Neuronal stem cell (in vitro differentiated cells): Measurements from ENCODE around the gene KCTD15.

Experiments used
- DNase-seq: peaks from one replicate; pipeline ENCODE4 v3.0.0-alpha.2; 2013; ENCODE audit warnings: low spot score
- H2AFZ ChIP-seq: one replicate; pipeline ENCODE4 v1.6.1; 2013; ENCODE audit warnings: mild to moderate bottlenecking, low read length, inconsistent platforms
- H2AK5ac ChIP-seq: 2 replicates; pipeline ENCODE4 v1.6.1; 2013; ENCODE audit warnings: low read depth, mild to moderate bottlenecking, inconsistent platforms, low read length, moderate library complexity, mixed read lengths
- H2BK120ac ChIP-seq: 2 replicates; pipeline ENCODE4 v1.6.1; 2013; ENCODE audit warnings: low read depth, mild to moderate bottlenecking, inconsistent platforms, low read length, moderate library complexity, mixed read lengths
- H2BK12ac ChIP-seq: one replicate; pipeline ENCODE4 v1.6.1; 2013; ENCODE audit warnings: low read length, inconsistent platforms
- H2BK15ac ChIP-seq: 2 replicates; pipeline ENCODE4 v1.6.1; 2013; ENCODE audit warnings: mild to moderate bottlenecking, low read length, inconsistent platforms, mixed read lengths
- H2BK5ac ChIP-seq: one replicate; pipeline ENCODE4 v1.6.1; 2013; ENCODE audit warnings: inconsistent platforms, mild to moderate bottlenecking, low read length, moderate library complexity
- H3K14ac ChIP-seq: one replicate; pipeline ENCODE4 v1.6.1; 2013; ENCODE audit warnings: low read length, inconsistent platforms
- H3K18ac ChIP-seq: 2 replicates; pipeline ENCODE4 v1.6.1; 2013; ENCODE audit warnings: low read length, inconsistent platforms
- H3K23ac ChIP-seq: 2 replicates; pipeline ENCODE4 v1.6.1; 2013; ENCODE audit warnings: low read depth, mild to moderate bottlenecking, mixed read lengths, low read length, inconsistent platforms; ENCODE audit not compliant: poor library complexity
- H3K27ac ChIP-seq: replicated peaks from 3 replicates; pipeline ENCODE4 v1.5.1; 2013; ENCODE audit warnings: low read length, inconsistent platforms
- H3K27me3 ChIP-seq, 3 experiments: 2 replicates each; pipeline ENCODE4 v1.6.1; 2013; ENCODE audit warnings: low read length in 3 of 3, mild to moderate bottlenecking in 2 of 3, inconsistent platforms in 1 of 3, low read depth in 1 of 3, mixed read lengths in 1 of 3, moderate library complexity in 1 of 3; ENCODE audit not compliant: control insufficient read depth in 3 of 3, insufficient read depth in 3 of 3
- H3K36me3 ChIP-seq, 2 donors: replicated peaks in 1 of 2; 2 replicates each; pipeline ENCODE4 v1.6.1; 2013; ENCODE audit warnings: low read length in 2 of 2; ENCODE audit not compliant: control insufficient read depth in 2 of 2, insufficient read depth in 2 of 2
- H3K4ac ChIP-seq: 2 replicates; pipeline ENCODE4 v1.6.1; 2013; ENCODE audit warnings: inconsistent platforms, mild to moderate bottlenecking, low read length, moderate library complexity
- H3K4me1 ChIP-seq, 2 donors: 1 replicate in 1 of 2; 2 replicates in 1 of 2; pipeline ENCODE4 v1.6.1; 2013; ENCODE audit warnings: low read length in 2 of 2, low read depth in 1 of 2; ENCODE audit not compliant: control insufficient read depth in 2 of 2, insufficient read depth in 1 of 2
- H3K4me2 ChIP-seq: one replicate; pipeline ENCODE4 v1.6.1; 2013; ENCODE audit warnings: mild to moderate bottlenecking, low read length, inconsistent platforms; ENCODE audit not compliant: insufficient read depth, poor library complexity, severe bottlenecking
- H3K4me3 ChIP-seq, 2 donors: 2 replicates each; pipeline ENCODE4 v1.5.1; 2013; ENCODE audit warnings: low read length in 2 of 2, mild to moderate bottlenecking in 2 of 2, inconsistent platforms in 1 of 2, moderate library complexity in 1 of 2
- H3K79me1 ChIP-seq: one replicate; pipeline ENCODE4 v1.6.1; 2013; ENCODE audit warnings: low read depth, mild to moderate bottlenecking, inconsistent platforms, low read length, moderate library complexity
- H3K9ac ChIP-seq: one replicate; pipeline ENCODE4 v1.6.1; 2013; ENCODE audit warnings: mild to moderate bottlenecking, low read depth, low read length, inconsistent platforms; ENCODE audit not compliant: poor library complexity
- H3K9me3 ChIP-seq, 2 donors: replicated peaks in 1 of 2; 2 replicates each; pipeline versions ENCODE3 to v1.6.1; 2013; ENCODE audit warnings: low read length in 2 of 2, mild to moderate bottlenecking in 2 of 2, inconsistent platforms in 1 of 2, low read depth in 1 of 2, mixed read lengths in 1 of 2, moderate library complexity in 1 of 2; ENCODE audit not compliant: control insufficient read depth in 2 of 2, insufficient read depth in 1 of 2
- H4K8ac ChIP-seq: one replicate; pipeline ENCODE4 v1.6.1; 2013; ENCODE audit warnings: low read depth, mild to moderate bottlenecking, inconsistent platforms, low read length, moderate library complexity
- H4K91ac ChIP-seq: one replicate; pipeline ENCODE4 v1.6.1; 2013; ENCODE audit warnings: low read length, low read depth, mild to moderate bottlenecking, inconsistent platforms; ENCODE audit not compliant: poor library complexity
- WGBS, 2 donors: extraction: QIAGEN DNeasy Blood & Tissue Kit; methylation state at CpG; one replicate each; pipeline ENCODE4 v1.1.7; 2013; ENCODE audit warnings: missing lambda C conversion rate in 2 of 2, mixed read lengths in 1 of 2; ENCODE audit not compliant: insufficient read length in 2 of 2, insufficient replicate concordance in 1 of 2; ENCODE audit errors: extremely low coverage in 2 of 2; 5-methylcytosine and 5-hydroxymethylcytosine counted together

KCTD15 gene

GRCh38 chr19:33781996-33782395 lies 14.7 kb upstream of the KCTD15 start:
- H2BK15ac ChIP-seq = no peak overlapping the region
- no peak overlapping the region for H2BK5ac ChIP-seq
- no peak overlapping the region for H2BK120ac ChIP-seq
- H4K91ac ChIP-seq = no peak overlapping the region
- H3K9me3 ChIP-seq = peaks cover 0 to 4% of the 10 kb centered on the region in 2 donors
- no CpG with 5 or more reads among the region's 5 CpGs for WGBS, 2 donors
- H3K23ac ChIP-seq = no peak overlapping the region
- H4K8ac ChIP-seq = no peak overlapping the region
- H3K79me1 ChIP-seq = no peaks in the 10 kb centered on the region
- H3K4me2 ChIP-seq = no peak overlapping the region
- no peak overlapping the region for H2BK12ac ChIP-seq
- no peaks in the 10 kb centered on the region for H3K36me3 ChIP-seq
- H3K27me3 ChIP-seq = peaks cover 2 to 40% (median 18%) of the 10 kb centered on the region in 3 experiments
- H3K4me1 ChIP-seq = peaks cover 5 to 9% of the 10 kb centered on the region in 2 donors
- DNase-seq = no peak
- no peak overlapping the region for H3K4me3 ChIP-seq
- no peak overlapping the region for H3K18ac ChIP-seq
- H3K14ac ChIP-seq = no peak overlapping the region
- H3K4ac ChIP-seq = no peak overlapping the region
- H2AFZ ChIP-seq = no peak overlapping the region
- H3K9ac ChIP-seq = no peak overlapping the region
- H3K27ac ChIP-seq = no peak overlapping the region
- H2AK5ac ChIP-seq = no peak overlapping the region

DNA sequence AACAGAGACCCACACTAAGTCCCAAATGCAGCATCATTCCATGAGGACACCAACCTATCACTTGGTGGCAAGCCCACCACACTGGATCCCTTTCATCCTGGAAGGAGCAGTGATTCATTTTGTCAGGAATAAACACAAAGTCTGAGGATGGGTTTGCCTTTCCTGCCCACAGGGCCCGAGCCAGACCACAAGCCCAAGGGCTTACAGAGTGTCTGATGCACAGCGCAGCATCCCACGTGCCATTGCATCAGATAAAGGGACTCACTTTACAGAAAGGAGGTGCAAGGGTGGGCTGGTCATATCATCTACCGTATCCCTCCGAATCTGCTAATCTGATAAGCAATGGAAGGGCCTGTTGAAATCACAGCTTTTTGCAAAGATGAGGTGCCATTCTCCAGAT lies 12.2 kb upstream of the KCTD15 start:
- H3K14ac ChIP-seq = no peak overlapping the region
- no peak overlapping the region for H3K4me3 ChIP-seq
- H3K9ac ChIP-seq = no peak overlapping the region

DNA sequence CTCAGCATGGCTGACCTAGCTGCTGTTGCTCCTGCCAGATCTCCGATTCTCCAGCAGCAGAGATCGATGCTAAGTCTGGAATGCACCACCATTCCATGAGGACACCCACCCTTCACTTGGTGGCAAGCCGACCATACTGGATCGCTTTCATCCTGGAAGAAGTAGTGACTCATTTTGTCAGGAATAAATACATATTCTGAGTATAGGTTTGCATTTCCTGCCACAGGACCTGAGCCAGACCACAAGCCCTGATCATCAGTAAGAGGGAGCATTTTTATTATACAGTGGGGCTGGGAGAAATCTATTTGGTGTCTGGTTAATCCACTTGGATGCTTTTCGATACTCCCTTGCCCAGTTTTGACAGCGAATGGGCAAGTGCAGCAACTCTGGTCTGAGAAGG lies 10.9 kb upstream of the KCTD15 start:
- peaks cover 0 to 3% of the 10 kb centered on the region in 2 donors for H3K4me1 ChIP-seq
- no peak overlapping the region for H2BK5ac ChIP-seq
- WGBS, 2 donors = no CpG with 5 or more reads among the region's 6 CpGs
- no peak overlapping the region for H2BK12ac ChIP-seq
- no peak overlapping the region for H2AK5ac ChIP-seq
- no peaks in the 10 kb centered on the region for H3K9me3 ChIP-seq
- DNase-seq = no peak
- no peak overlapping the region for H2BK120ac ChIP-seq
- peaks cover 0 to 36% (median 0%) of the 10 kb centered on the region in 3 experiments for H3K27me3 ChIP-seq
- H2BK15ac ChIP-seq = no peak overlapping the region
- no peak overlapping the region for H3K23ac ChIP-seq
- H3K14ac ChIP-seq = no peak overlapping the region
- H4K8ac ChIP-seq = no peak overlapping the region
- H2AFZ ChIP-seq = no peak overlapping the region
- no peak overlapping the region for H3K4me3 ChIP-seq
- H3K4ac ChIP-seq = no peak overlapping the region
- no peaks in the 10 kb centered on the region for H3K79me1 ChIP-seq
- no peak overlapping the region for H3K4me2 ChIP-seq
- no peak overlapping the region for H3K9ac ChIP-seq
- no peak overlapping the region for H3K27ac ChIP-seq
- H3K18ac ChIP-seq = no peak overlapping the region
- no peaks in the 10 kb centered on the region for H3K36me3 ChIP-seq
- no peak overlapping the region for H4K91ac ChIP-seq

More for the DNA sequence above, 12.2 kb upstream of the KCTD15 start:
- Histone ChIP-seq H3K9me3 (no peaks in the 10 kb centered on the region), H4K91ac (no peak overlapping the region), H3K79me1 (no peaks in the 10 kb centered on the region), H2BK120ac (no peak overlapping the region), H2BK12ac (no peak overlapping the region), H3K18ac (no peak overlapping the region), H3K4me2 (no peak overlapping the region), H4K8ac (no peak overlapping the region), H3K4ac (no peak overlapping the region), H2BK5ac (no peak overlapping the region), H2AFZ (no peak overlapping the region), H2AK5ac (no peak overlapping the region), H3K4me1 (peaks cover 0 to 3% of the 10 kb centered on the region in 2 donors), H2BK15ac (no peak overlapping the region), H3K23ac (no peak overlapping the region), H3K27me3 (peaks cover 0 to 39% (median 5%) of the 10 kb centered on the region in 3 experiments), H3K27ac (no peak overlapping the region), H3K36me3 (no peaks in the 10 kb centered on the region)
- no peak for DNase-seq
- no CpG with 5 or more reads among the region's 5 CpGs for WGBS, 2 donors

- Histone ChIP-seq H2BK5ac (no peak overlapping the region), H3K4ac (no peak overlapping the region), H3K9me3 (no peaks in the 10 kb centered on the region), H2AFZ (no peak overlapping the region), H4K8ac (no peak overlapping the region), H3K23ac (no peak overlapping the region), H3K27ac (no peak overlapping the region), H2BK12ac (no peak overlapping the region), H3K27me3 (peaks cover 0 to 29% (median 0%) of the 10 kb centered on the region in 3 experiments), H3K36me3 (no peaks in the 10 kb centered on the region), H3K4me3 (no peak overlapping the region), H3K79me1 (no peaks in the 10 kb centered on the region), H3K4me1 (peaks cover 0 to 3% of the 10 kb centered on the region in 2 donors), H2BK15ac (no peak overlapping the region), H3K9ac (no peak overlapping the region), H3K14ac (no peak overlapping the region), H2AK5ac (no peak overlapping the region), H2BK120ac (no peak overlapping the region), H3K4me2 (no peak overlapping the region), H3K18ac (no peak overlapping the region), H4K91ac (no peak overlapping the region)
- WGBS, 2 donors = no CpG with 5 or more reads among the region's 4 CpGs
- no peak for DNase-seq
Observed at GRCh38 chr19:33788676-33789075, 8.0 kb upstream of the KCTD15 start.
